Transverse colon (tissue), 3 donors: ENCODE results near the gene MIF4GD.

Experiments
- POLR2A ChIP-seq: fragments of 450-650 bp; IDR thresholded peaks from one replicate; pipeline ENCODE4 v1.6.1; 2016; ENCODE audit warnings: antibody characterized with exemption, mild to moderate bottlenecking, moderate library complexity
- TF ChIP-seq, protein P1 (sequence below), 5 experiments: fragments of 200-600 bp in 3 of 5; fragments of 450-650 bp in 2 of 5; sonication (generic) in 3 of 5; IDR thresholded peaks; 1 replicate in 2 of 5; 2 replicates in 3 of 5; pipeline ENCODE4 v1.5.1; 2016 to 2017; ENCODE audit warnings: antibody characterized with exemption in 5 of 5, inconsistent platforms in 3 of 5, mild to moderate bottlenecking in 2 of 5, moderate library complexity in 1 of 5

DNA sequence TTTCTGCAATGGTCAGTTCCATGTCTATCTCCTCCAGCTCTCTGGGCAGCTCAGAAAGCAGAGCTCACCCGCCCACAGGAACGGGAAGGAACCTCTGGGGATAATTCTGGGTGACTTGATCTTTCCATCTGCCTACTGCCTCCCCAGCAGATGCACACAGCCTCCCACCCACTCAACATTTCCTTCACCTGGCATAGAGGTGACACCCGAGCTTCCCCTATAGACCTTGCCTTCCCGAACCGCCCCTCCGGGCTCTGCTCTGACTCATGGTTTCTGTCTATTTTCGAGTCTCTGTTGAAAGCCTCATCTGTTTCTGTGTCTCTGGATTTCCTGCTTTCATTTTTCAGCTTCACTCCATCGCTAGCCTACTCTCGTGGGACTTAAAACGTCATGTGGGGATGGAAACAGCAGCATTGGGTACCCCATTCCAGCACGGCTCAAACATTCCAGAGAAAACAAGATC is 21.0 kb downstream of the MIF4GD start:
- TF ChIP-seq, protein P1, sequence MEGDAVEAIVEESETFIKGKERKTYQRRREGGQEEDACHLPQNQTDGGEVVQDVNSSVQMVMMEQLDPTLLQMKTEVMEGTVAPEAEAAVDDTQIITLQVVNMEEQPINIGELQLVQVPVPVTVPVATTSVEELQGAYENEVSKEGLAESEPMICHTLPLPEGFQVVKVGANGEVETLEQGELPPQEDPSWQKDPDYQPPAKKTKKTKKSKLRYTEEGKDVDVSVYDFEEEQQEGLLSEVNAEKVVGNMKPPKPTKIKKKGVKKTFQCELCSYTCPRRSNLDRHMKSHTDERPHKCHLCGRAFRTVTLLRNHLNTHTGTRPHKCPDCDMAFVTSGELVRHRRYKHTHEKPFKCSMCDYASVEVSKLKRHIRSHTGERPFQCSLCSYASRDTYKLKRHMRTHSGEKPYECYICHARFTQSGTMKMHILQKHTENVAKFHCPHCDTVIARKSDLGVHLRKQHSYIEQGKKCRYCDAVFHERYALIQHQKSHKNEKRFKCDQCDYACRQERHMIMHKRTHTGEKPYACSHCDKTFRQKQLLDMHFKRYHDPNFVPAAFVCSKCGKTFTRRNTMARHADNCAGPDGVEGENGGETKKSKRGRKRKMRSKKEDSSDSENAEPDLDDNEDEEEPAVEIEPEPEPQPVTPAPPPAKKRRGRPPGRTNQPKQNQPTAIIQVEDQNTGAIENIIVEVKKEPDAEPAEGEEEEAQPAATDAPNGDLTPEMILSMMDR (IDR thresholded peaks at IDR 0.05), result no peak
- TF ChIP-seq POLR2A, result no peak
